Measurements from ENCODE around the gene WNT7A.

Gene WNT7A

GRCh38 chr3:13834258-13835035 is 45.4 kb downstream of the WNT7A start:
- DNase-seq: no peak
- TF ChIP-seq, protein P1, sequence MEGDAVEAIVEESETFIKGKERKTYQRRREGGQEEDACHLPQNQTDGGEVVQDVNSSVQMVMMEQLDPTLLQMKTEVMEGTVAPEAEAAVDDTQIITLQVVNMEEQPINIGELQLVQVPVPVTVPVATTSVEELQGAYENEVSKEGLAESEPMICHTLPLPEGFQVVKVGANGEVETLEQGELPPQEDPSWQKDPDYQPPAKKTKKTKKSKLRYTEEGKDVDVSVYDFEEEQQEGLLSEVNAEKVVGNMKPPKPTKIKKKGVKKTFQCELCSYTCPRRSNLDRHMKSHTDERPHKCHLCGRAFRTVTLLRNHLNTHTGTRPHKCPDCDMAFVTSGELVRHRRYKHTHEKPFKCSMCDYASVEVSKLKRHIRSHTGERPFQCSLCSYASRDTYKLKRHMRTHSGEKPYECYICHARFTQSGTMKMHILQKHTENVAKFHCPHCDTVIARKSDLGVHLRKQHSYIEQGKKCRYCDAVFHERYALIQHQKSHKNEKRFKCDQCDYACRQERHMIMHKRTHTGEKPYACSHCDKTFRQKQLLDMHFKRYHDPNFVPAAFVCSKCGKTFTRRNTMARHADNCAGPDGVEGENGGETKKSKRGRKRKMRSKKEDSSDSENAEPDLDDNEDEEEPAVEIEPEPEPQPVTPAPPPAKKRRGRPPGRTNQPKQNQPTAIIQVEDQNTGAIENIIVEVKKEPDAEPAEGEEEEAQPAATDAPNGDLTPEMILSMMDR (IDR thresholded peaks at IDR 0.05; ENCODE audit: low read depth, low read length): no peak
- no peak overlapping the region for H3K27ac ChIP-seq
- H3K9me3 ChIP-seq (ENCODE audit: severe bottlenecking): no peaks in the 10 kb centered on the region
- no peak overlapping the region for H3K4me3 ChIP-seq (ENCODE audit: low read depth, low read length)
- H3K27me3 ChIP-seq (ENCODE audit: insufficient read depth, low read depth, severe bottlenecking): peaks cover 98% of the 10 kb centered on the region
- no peaks in the 10 kb centered on the region for H3K36me3 ChIP-seq

DNA sequence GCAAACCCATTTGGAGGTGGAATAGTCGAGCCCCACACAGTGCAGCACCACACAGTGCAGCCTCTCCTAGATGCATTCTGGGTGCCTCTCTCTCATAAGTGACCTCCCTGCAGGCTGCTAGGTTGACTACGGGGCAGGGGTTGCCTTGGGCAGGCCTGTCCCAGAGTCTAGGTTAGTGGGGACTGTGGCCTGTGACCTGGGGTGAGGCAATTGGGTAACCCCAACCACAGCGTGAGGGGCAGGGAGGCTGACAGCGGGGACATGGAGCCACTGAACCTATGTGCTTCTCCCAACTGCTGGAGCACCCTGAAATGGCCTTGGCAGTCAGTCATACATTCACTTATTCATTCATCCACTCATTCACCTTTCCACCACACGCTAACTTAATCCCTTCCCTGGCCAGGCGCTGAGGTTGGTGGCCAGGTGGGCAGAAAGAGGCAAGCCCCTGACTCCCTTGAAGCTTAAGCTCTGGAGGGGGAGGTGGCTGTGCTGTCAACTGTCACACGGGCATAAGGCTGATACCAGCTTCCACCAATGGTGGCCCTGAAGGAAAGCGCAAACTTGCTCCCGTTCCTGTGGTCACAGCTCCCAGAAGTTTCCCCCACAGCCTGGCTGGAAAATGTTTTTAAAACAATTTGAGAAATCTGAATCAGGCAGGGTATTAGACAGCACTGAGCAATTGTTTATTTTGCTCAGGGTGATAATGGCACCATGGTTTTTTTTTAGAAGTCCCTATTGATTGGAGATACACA is 46.2 kb downstream of the WNT7A start:
- H3K4me3 ChIP-seq (ENCODE audit: low read depth, low read length): no peak overlapping the region
- DNase-seq: no peak
- H3K27me3 ChIP-seq (ENCODE audit: insufficient read depth, low read depth, severe bottlenecking): peaks cover 98% of the 10 kb centered on the region
- H3K36me3 ChIP-seq: no peaks in the 10 kb centered on the region
- no peak overlapping the region for H3K27ac ChIP-seq
- no peaks in the 10 kb centered on the region for H3K9me3 ChIP-seq (ENCODE audit: severe bottlenecking)
- TF ChIP-seq, protein P1 (IDR thresholded peaks at IDR 0.05; ENCODE audit: low read depth, low read length): no peak

DNA sequence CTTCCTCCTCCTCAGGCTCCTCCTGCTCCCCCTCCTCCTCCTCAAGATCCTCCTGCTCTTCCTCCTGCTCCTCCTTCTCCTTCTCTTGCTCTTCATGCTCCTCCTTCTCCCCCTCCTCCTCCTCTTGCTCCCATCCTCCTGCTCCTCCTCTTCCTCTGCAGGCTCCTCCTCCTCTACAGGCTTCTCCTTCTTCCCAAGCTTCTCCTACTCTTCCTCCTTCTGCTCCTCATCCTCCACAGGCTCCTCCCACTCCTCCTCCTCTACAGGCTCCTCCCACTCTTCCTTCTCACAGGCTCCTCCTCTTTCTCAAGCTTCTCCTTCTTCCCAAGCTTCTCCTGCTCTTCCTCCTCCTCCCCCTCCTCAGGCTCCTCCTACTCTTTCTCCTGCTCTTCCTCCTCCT is 47.7 kb downstream of the WNT7A start:
- H3K36me3 ChIP-seq: no peaks in the 10 kb centered on the region
- H3K27me3 ChIP-seq (ENCODE audit: insufficient read depth, low read depth, severe bottlenecking): peaks cover 96% of the 10 kb centered on the region
- DNase-seq: no peak
- no peak overlapping the region for H3K4me3 ChIP-seq (ENCODE audit: low read depth, low read length)
- TF ChIP-seq, protein P1 (IDR thresholded peaks at IDR 0.05; ENCODE audit: low read depth, low read length): no peak
- no peak overlapping the region for H3K27ac ChIP-seq
- H3K9me3 ChIP-seq (ENCODE audit: severe bottlenecking): no peaks in the 10 kb centered on the region

DNA sequence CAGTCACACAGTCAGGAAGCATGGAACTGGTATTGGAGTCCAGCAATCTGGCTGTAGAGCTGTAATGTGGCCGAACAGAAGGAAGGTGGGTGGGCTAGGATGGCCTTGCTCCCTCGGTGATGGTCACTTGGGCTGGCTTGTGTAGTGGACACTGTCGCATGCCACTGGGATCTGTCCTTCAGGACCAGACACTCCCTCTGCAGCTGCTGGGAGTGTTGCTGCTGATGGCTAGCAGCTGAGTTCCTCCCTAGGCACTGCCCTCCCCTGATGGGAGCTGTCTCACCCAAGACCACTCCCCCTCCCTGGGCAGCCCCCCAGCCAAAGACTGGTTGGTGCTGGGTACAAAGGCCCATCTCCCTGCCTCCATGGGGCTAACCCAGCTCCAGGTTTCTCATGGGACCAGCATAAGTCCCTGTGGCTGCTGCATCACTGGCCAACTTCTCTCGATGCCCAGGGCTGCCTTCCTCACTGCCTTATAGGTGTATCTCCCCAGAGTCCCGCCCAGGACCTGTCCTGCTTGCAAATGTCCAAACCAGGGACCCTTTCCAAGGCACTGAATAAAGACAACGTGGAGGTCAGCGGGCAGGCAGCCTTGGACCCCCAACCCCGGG is 48.4 kb downstream of the WNT7A start:
- no peaks in the 10 kb centered on the region for H3K9me3 ChIP-seq (ENCODE audit: severe bottlenecking)
- H3K4me3 ChIP-seq (ENCODE audit: low read depth, low read length): no peak overlapping the region
- H3K27ac ChIP-seq: no peak overlapping the region
- no peak for DNase-seq
- no peaks in the 10 kb centered on the region for H3K36me3 ChIP-seq
- TF ChIP-seq, protein P1 (IDR thresholded peaks at IDR 0.05; ENCODE audit: low read depth, low read length): no peak
- H3K27me3 ChIP-seq (ENCODE audit: insufficient read depth, low read depth, severe bottlenecking): peaks cover 96% of the 10 kb centered on the region

DNA sequence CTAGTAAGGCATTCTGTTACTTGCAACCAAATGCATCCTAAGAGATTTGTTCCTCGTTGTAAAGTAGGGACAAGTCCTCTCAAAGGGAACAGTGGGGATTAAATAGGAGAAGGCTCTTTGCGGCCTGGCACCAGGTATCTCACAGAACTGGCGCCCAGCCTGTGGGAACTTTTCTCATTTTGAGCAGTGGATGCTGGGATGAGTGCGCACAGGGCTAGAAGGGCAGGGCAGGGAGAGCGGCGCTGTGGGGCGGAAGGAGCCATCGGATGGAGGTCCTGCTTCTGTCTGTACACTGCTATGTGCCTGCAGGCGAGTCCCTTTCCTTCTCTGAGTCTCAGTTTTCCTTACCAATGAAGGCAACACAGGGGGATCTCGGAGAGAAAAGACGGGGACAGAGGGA is 50.6 kb downstream of the WNT7A start:
- no peaks in the 10 kb centered on the region for H3K36me3 ChIP-seq
- TF ChIP-seq, protein P1 (IDR thresholded peaks at IDR 0.05; ENCODE audit: low read depth, low read length): no peak
- H3K27ac ChIP-seq: no peak overlapping the region
- H3K9me3 ChIP-seq (ENCODE audit: severe bottlenecking): no peaks in the 10 kb centered on the region
- H3K27me3 ChIP-seq (ENCODE audit: insufficient read depth, low read depth, severe bottlenecking): peaks cover 96% of the 10 kb centered on the region
- no peak overlapping the region for H3K4me3 ChIP-seq (ENCODE audit: low read depth, low read length)
- no peak for DNase-seq
